Measurements from ENCODE around the gene VWA5A.

VWA5A gene

DNA sequence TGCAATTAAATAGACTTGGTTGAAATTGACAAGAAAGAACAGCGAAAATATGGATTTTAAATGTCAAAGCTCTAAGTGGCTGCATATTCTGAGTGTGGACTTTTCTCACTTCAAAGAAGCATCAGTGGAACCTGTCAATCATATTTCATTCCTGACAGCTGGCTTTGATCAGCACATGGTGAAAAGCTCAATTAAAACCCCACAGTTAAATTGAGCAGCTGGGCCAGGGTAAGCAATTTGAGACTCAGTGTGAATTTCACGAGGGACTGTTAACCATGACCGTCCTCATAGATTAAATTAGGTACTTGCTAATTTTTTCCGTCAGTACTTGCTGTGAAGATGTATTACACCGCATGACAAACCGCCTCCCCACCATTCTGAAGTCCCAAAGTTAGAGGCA, 56.9 kb downstream of the VWA5A start:
- POLR2A ChIA-PET, result no interaction called here
- no peak for DNase-seq (ENCODE audit: extremely low spot score)
- TF ChIP-seq, protein P1, sequence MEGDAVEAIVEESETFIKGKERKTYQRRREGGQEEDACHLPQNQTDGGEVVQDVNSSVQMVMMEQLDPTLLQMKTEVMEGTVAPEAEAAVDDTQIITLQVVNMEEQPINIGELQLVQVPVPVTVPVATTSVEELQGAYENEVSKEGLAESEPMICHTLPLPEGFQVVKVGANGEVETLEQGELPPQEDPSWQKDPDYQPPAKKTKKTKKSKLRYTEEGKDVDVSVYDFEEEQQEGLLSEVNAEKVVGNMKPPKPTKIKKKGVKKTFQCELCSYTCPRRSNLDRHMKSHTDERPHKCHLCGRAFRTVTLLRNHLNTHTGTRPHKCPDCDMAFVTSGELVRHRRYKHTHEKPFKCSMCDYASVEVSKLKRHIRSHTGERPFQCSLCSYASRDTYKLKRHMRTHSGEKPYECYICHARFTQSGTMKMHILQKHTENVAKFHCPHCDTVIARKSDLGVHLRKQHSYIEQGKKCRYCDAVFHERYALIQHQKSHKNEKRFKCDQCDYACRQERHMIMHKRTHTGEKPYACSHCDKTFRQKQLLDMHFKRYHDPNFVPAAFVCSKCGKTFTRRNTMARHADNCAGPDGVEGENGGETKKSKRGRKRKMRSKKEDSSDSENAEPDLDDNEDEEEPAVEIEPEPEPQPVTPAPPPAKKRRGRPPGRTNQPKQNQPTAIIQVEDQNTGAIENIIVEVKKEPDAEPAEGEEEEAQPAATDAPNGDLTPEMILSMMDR (IDR thresholded peaks at IDR 0.05; ENCODE audit: control extremely low read depth, extremely low read depth, low read depth, missing control alignments), result no peak
- CTCF ChIA-PET, result interaction anchor here (1.6 kb wide), 1 partner anchor 103 kb away, joined by 5 read pairs; no protein-coding TSS in a partner anchor

DNA sequence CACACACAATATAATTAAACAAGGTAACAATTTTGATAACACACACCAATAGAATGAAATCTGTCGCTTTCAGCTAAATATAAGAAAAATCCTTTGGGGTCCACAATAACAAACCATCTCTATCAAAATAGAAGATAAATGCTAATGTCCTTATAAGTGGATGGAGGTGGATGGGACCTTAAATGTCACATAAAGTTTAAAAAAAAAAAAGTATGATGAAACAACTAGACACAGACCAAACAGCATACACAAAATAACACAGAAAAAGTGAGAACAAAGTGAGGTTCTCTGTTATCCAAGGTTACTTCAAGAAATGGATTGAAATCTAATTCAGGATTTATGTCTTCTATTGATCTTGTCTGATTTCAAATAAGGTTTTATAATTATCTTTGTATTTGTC, 57.3 kb downstream of the VWA5A start:
- no peak for DNase-seq (ENCODE audit: extremely low spot score)
- ChIA-PET CTCF (interaction anchor here (1.6 kb wide), 1 partner anchor 104 kb away, joined by 5 read pairs; no protein-coding TSS in a partner anchor), POLR2A (no interaction called here)
- TF ChIP-seq, protein P1 (IDR thresholded peaks at IDR 0.05; ENCODE audit: control extremely low read depth, extremely low read depth, low read depth, missing control alignments), result no peak

DNA sequence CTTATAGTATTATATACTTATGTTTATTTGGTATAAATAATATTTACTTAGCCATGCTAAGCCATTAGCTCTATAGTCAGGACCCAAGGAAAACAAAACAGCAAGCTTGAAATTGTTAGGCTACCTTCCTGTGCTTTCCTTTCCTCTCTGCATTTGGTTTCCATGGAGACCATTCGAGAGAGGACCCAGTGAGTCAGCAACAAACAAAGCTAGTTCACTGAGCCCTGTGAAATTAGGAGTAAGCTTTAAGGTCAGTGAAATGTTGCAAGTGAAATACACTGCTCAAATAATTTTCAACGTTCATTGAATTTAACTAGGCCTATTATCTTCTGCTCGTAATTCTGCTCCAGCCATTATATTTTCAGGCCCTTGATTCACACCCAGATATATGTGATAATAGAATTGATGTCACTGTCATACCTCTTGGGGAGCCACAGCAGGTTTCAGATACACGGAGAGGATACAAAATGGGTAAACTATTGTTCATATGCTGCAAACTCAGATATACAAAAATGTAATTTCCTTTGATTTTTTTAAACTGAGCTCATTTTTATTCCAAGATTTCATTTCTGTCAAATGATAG, 58.8 kb downstream of the VWA5A start:
- DNase-seq (ENCODE audit: extremely low spot score), result no peak
- CTCF ChIA-PET, result interaction anchor here (1.1 to 1.4 kb wide), 3 partner anchors 12 to 38 kb away, joined by 3 to 4 read pairs (median 3); no protein-coding TSS in a partner anchor
- POLR2A ChIA-PET, result no interaction called here
- TF ChIP-seq, protein P1 (IDR thresholded peaks at IDR 0.05; ENCODE audit: control extremely low read depth, extremely low read depth, low read depth, missing control alignments), result no peak

DNA sequence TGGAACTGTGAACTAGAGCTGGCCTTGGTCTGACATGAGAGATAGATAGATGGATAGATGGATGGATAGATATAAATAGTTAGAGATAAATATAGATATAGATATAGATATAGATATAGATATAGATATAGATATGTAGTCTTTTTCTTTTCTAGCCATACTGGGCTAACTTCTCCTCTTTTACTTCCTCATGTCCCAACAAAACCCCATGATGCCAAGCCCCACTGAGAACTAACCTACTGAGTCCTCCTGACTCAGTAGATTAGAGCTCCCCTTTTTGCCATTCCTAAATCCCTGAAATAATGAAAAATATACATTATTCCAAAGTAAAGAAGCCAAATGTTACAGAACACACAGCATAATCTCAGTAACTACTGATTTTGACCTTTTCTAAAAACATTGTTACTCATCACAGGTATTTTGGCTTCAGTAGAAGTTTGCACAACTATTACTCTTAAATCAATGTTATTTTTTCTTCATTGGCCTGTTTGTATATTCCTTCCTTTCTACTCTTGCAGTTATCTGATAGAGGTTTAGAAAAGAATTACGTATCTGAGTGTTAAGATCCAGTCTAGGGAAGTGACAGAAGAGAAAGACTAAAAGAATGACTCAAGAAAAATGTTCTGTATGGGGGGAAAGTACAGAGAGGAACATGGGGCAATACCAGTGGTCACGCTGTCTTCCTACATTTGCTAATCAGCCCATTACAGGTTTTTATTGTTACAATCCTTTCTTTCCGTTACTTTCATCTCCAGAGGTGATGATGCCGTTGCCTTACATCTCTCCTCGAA, 61.9 kb downstream of the VWA5A start:
- TF ChIP-seq, protein P1 (IDR thresholded peaks at IDR 0.05; ENCODE audit: control extremely low read depth, extremely low read depth, low read depth, missing control alignments), result no peak
- ChIA-PET POLR2A (no interaction called here), CTCF (interaction anchor here (1.4 kb wide), 2 partner anchors 9 to 17 kb away, joined by 6 to 7 read pairs; no protein-coding TSS in a partner anchor)
- DNase-seq (ENCODE audit: extremely low spot score), result no peak

DNA sequence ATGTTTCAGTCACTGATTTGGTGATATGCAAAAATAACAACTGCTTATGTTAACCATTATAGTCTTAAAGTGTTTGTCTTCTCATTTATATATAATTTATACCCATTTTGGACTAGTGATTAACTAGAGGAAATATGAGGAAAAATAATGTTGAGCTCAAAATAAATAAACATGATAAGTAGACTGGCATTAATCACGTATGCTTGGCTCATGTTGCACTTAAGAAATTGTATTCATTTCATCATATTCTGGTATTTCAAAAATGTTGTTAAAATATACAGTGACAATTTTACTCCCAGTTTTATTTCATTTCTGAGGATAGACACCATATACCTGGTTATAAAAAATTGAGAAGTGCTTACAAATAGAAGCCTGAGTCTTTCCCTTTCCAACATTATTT, 64.1 kb downstream of the VWA5A start:
- ChIA-PET POLR2A (no interaction called here), CTCF (no interaction called here)
- TF ChIP-seq, protein P1 (IDR thresholded peaks at IDR 0.05; ENCODE audit: control extremely low read depth, extremely low read depth, low read depth, missing control alignments), result no peak
- no peak for DNase-seq (ENCODE audit: extremely low spot score)

DNA sequence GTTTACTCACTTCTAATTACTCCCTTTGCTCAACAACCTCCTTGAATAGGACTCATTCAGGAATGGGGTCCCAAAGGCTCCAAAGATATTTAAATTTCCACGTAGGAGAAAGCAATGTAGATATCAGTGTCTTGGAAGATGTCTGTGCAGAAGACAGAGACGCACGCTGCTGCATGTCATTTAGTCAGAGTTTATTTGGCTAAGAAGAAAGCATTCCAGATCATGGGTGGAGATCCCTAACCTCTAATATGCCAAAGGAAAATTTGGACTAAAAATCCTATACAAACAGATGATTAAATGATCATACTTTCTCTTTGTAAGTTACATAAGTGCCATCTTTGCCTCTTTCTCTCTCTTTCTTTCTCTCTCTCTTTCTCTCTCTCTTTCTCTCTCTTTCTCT, 67.8 kb downstream of the VWA5A start, which contains the start of gene OR10D3:
Gene OR10D3 (plus strand): TSS at position 278 of the 400 bp plus-strand sequence. CDS start 1,925 bp downstream, outside the sequence.
- TF ChIP-seq, protein P1 (IDR thresholded peaks at IDR 0.05; ENCODE audit: control extremely low read depth, extremely low read depth, low read depth, missing control alignments), result no peak
- POLR2A ChIA-PET, result no interaction called here

More for the DNA sequence above, 67.8 kb downstream of the VWA5A start, which contains the start of gene OR10D3:
- CTCF ChIA-PET, result interaction anchor here (0.9 kb wide), 1 partner anchor 11 kb away, joined by 3 read pairs; no protein-coding TSS in a partner anchor
- DNase-seq (ENCODE audit: extremely low spot score), result no peak
